ENCODE measurements around the gene TNNT3.

- TF ChIP-seq EZH2 (IDR thresholded peaks at IDR 0.05; ENCODE audit: insufficient read depth, poor library complexity, severe bottlenecking) (no peak), EZH2phosphoT487 (IDR thresholded peaks at IDR 0.05; ENCODE audit: insufficient read depth, low read depth) (no peak)
Observed at GRCh38 chr11:1890856-1891830, 28.4 kb upstream of the TNNT3 start.
